IMR-90 (cell line): ENCODE measurements around the gene SLC6A6. TPM values are rescaled to one million over a fixed set of nuclear protein-coding genes. Genes with fewer than 3 reads are reported as not detected.

Experiments used
- ATAC-seq: fragments of 200-7000 bp; cut with Tn5 transposase; 2 replicates; pipeline ENCODE4 v1.9.1; 2020; ENCODE audit warnings: low read depth, mild to moderate bottlenecking, moderate library complexity
- BruUV-seq: library from RNA; stranded (reverse); fragments of 400-500 nt; replicated peaks from 2 replicates; lab custom pipeline; 2021; lab: Mats Ljungman, UMichigan
- CTCF ChIA-PET: fragments of 300-600 bp; formaldehyde crosslinking; extraction: SDS; loops from one replicate; lab custom pipeline; 2021; ENCODE audit warnings: antibody characterized with exemption; lab: Yijun Ruan, JAX
- POLR2A ChIA-PET: fragments of 300-600 bp; sonication (Branson Sonifier 250); formaldehyde crosslinking; loops from one replicate; lab custom pipeline; 2022; ENCODE audit warnings: antibody characterized with exemption; ENCODE audit not compliant: unreplicated experiment; lab: Charles Lee
- DNase-seq: peaks from one replicate; pipeline ENCODE4 v3.0.0; 2013
- H2AFZ ChIP-seq: replicated peaks from 2 replicates; pipeline ENCODE3; 2013; ENCODE audit warnings: low read length, mild to moderate bottlenecking; ENCODE audit not compliant: poor library complexity
- H2AK5ac ChIP-seq: 2 replicates; pipeline ENCODE4 v1.6.1; 2013; ENCODE audit warnings: low read depth, low read length, inconsistent platforms
- H2AK9ac ChIP-seq: replicated peaks from 2 replicates; pipeline ENCODE3; 2013; ENCODE audit warnings: mild to moderate bottlenecking, low read depth, low read length, moderate library complexity; ENCODE audit not compliant: poor library complexity
- H2BK120ac ChIP-seq: 2 replicates; pipeline ENCODE4 v1.6.1; 2013; ENCODE audit warnings: low read depth, low read length, inconsistent platforms
- H2BK15ac ChIP-seq: 3 replicates; pipeline ENCODE4 v1.6.1; 2013; ENCODE audit warnings: low read depth, low read length, inconsistent platforms
- H2BK20ac ChIP-seq: 2 replicates; pipeline ENCODE4 v1.6.1; 2013; ENCODE audit warnings: low read depth, mild to moderate bottlenecking, inconsistent platforms, low read length, moderate library complexity
- H2BK5ac ChIP-seq: 2 replicates; pipeline ENCODE4 v1.6.1; 2013; ENCODE audit warnings: mild to moderate bottlenecking, low read depth, low read length, inconsistent platforms; ENCODE audit not compliant: poor library complexity, severe bottlenecking
- H3K14ac ChIP-seq: replicated peaks from 2 replicates; pipeline ENCODE4 v1.6.1; 2013; ENCODE audit warnings: low read depth, low read length, inconsistent platforms
- H3K18ac ChIP-seq: 2 replicates; pipeline ENCODE4 v1.6.1; 2013; ENCODE audit warnings: low read depth, low read length, control low read depth
- H3K23ac ChIP-seq: 2 replicates; pipeline ENCODE4 v1.6.1; 2013; ENCODE audit warnings: low read depth, low read length, inconsistent platforms
- H3K27ac ChIP-seq: 2 replicates; pipeline ENCODE4 v1.5.1; 2013; ENCODE audit warnings: mild to moderate bottlenecking, control low read depth, low read length; ENCODE audit not compliant: insufficient read depth
- H3K27me3 ChIP-seq: 2 replicates; pipeline ENCODE4 v1.6.1; 2013; ENCODE audit warnings: low read length; ENCODE audit not compliant: control insufficient read depth, insufficient read depth
- H3K36me3 ChIP-seq: 2 replicates; pipeline ENCODE4 v1.6.1; 2013; ENCODE audit warnings: low read length, mixed read lengths; ENCODE audit not compliant: control insufficient read depth, insufficient read depth
- H3K4ac ChIP-seq: 2 replicates; pipeline ENCODE4 v1.6.1; 2013; ENCODE audit warnings: low read depth, low read length, inconsistent platforms
- H3K4me1 ChIP-seq: 2 replicates; pipeline ENCODE4 v1.6.1; 2013; ENCODE audit warnings: low read length, mixed read lengths; ENCODE audit not compliant: control insufficient read depth, insufficient read depth
- H3K4me2 ChIP-seq: 2 replicates; pipeline ENCODE4 v1.6.1; 2013; ENCODE audit warnings: low read depth, mild to moderate bottlenecking, control low read depth, low read length, moderate library complexity
- H3K4me3 ChIP-seq: 2 replicates; pipeline ENCODE4 v1.5.1; 2013; ENCODE audit warnings: low read depth, mild to moderate bottlenecking, control low read depth, low read length, moderate library complexity; ENCODE audit not compliant: insufficient read depth
- H3K56ac ChIP-seq: 2 replicates; pipeline ENCODE4 v1.6.1; 2013; ENCODE audit warnings: low read length, inconsistent platforms; ENCODE audit not compliant: insufficient read depth; ENCODE audit errors: extremely low read depth
- H3K79me1 ChIP-seq, 2 experiments: 2 replicates each; pipeline ENCODE4 v1.6.1; 2013; ENCODE audit warnings: low read length in 2 of 2, inconsistent platforms in 1 of 2, low read depth in 1 of 2
- H3K9ac ChIP-seq: 2 replicates; pipeline ENCODE4 v1.6.1; 2013; ENCODE audit warnings: low read depth, low read length, control low read depth
- H3K9me1 ChIP-seq: 2 replicates; pipeline ENCODE4 v1.6.1; 2013; ENCODE audit warnings: low read length, inconsistent platforms; ENCODE audit not compliant: insufficient read depth
- H3K9me3 ChIP-seq: 2 replicates; pipeline ENCODE4 v1.6.1; 2013; ENCODE audit warnings: low read length; ENCODE audit not compliant: control insufficient read depth, insufficient read depth
- H4K20me1 ChIP-seq: 2 replicates; pipeline ENCODE4 v1.6.1; 2013; ENCODE audit warnings: low read length, inconsistent platforms; ENCODE audit not compliant: insufficient read depth
- H4K5ac ChIP-seq: 2 replicates; pipeline ENCODE4 v1.6.1; 2013; ENCODE audit warnings: mild to moderate bottlenecking, low read depth, low read length, control low read depth
- H4K8ac ChIP-seq, 2 experiments: 2 replicates each; pipeline ENCODE4 v1.6.1; 2013; ENCODE audit warnings: low read depth in 2 of 2, low read length in 2 of 2, control low read depth in 1 of 2, inconsistent platforms in 1 of 2
- H4K91ac ChIP-seq: 2 replicates; pipeline ENCODE4 v1.6.1; 2013; ENCODE audit warnings: low read depth, low read length, inconsistent platforms; ENCODE audit not compliant: insufficient read depth
- CTCF ChIP-seq: conservative IDR thresholded peaks from 2 replicates; pipeline ENCODE4 v1.5.1; 2012; ENCODE audit warnings: mild to moderate bottlenecking, low read depth, low read length, improper control_type of control experiment
- MAFK ChIP-seq: IDR thresholded peaks from 2 replicates; pipeline ENCODE4 v1.6.1; 2012; ENCODE audit warnings: low read depth, low read length, improper control_type of control experiment
- WGBS, 2 experiments: methylation state at CpG; one replicate each; pipeline versions ENCODE4 v1.1.5 to v1.1.7; 2013; ENCODE audit warnings: missing lambda C conversion rate in 2 of 2; ENCODE audit not compliant: insufficient read length in 1 of 2; ENCODE audit errors: extremely low coverage in 2 of 2; 5-methylcytosine and 5-hydroxymethylcytosine counted together
- dilution Hi-C: fragments of 300-500 bp; cut with HindIII; formaldehyde crosslinking; loops from one replicate; pipeline ENCODE4 v1.14.3; 2018; ENCODE audit warnings: low sequenced_read_pairs; ENCODE audit not compliant: unreplicated experiment
- in situ Hi-C: fragments of 300-500 bp; cut with MboI; formaldehyde crosslinking; loops from 3 replicates; pipeline ENCODE4 v1.14.3; 2019; ENCODE audit warnings: low sequenced_read_pairs, inconsistent platforms, mixed read lengths
- intact Hi-C: fragments of 100-400 bp; cut with micrococcal nuclease; formaldehyde crosslinking; loops from 2 replicates; pipeline ENCODE4 v1.10.0; 2022
- polyA plus RNA-seq, 3 experiments: library from polyadenylated mRNA; depleted of rRNA; stranded (reverse); fragments of >200 nt; gene quantifications; 2 replicates each; pipeline ENCODE4 v1.2.3, GENCODE V29; 2012; ENCODE audit warnings: low replicate concordance in 1 of 3
- total RNA-seq: library from RNA; depleted of rRNA; stranded (reverse); fragments of >200 nt; gene quantifications from 2 replicates; pipeline ENCODE4 v1.2.3, GENCODE V29; 2012

Gene SLC6A6
- total and polyA plus RNA-seq, 2 of the 4 experiments (the other 2 are of a cell fraction), result 29.9 to 39.4 TPM

DNA sequence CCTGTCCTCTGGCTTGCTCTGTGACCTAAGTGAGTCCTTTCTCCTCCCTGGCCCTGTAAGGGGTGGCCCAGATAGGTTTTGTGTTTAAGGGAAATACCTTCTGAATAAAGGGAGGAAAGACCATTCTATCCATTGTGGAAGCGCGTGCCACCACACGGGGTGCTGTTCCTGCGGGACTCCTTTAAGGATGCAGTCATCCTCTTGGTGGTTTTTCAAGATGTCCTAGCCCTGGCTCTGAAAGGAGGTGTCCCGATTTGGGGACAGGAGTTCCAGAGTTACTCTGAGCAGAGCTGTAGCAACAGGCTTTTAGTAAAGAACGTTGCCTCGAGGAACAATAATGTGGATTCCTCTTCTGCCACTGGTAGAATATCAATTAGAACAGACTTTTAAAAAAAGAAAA lies 9.6 kb downstream of the SLC6A6 start:
- H3K9me3 ChIP-seq, result no peaks in the 10 kb centered on the region
- H3K79me1 ChIP-seq, result peaks cover 50 to 78% of the 10 kb centered on the region in 2 experiments
- intact Hi-C loops, result no loop called here
- ChIA-PET POLR2A (no interaction called here), CTCF (no interaction called here)
- no peak overlapping the region; the same call in 1 of the 2 replicates for H3K56ac ChIP-seq
- H3K9me1 ChIP-seq, result peaks cover 51% of the 10 kb centered on the region
- TF ChIP-seq CTCF (peak; percentile 15; the same call in 1 of the 2 replicates), MAFK (no peak)
- dilution Hi-C loops, result no loop called here
- no TSS peak for BruUV-seq
- H3K36me3 ChIP-seq, result peaks cover 24% of the 10 kb centered on the region
- H4K91ac ChIP-seq, result peak overlapping the region; percentile 61
- H4K8ac ChIP-seq, result no peak overlapping the region; a peak in 1 of 4 replicates
- no peak overlapping the region for H3K4me2 ChIP-seq
- no peak for DNase-seq
- no peak overlapping the region; the same call in 1 of the 2 replicates for H3K14ac ChIP-seq
- no peak for ATAC-seq
- no peak overlapping the region for H4K5ac ChIP-seq
- no peaks in the 10 kb centered on the region for H3K27me3 ChIP-seq
- H2BK15ac ChIP-seq, result peak overlapping the region; percentile 93; the same call in 1 of the 3 replicates
- H3K4me3 ChIP-seq, result no peak overlapping the region
- no peak overlapping the region for H3K9ac ChIP-seq
- no CpG with 5 or more reads among the region's 7 CpGs for WGBS, 2 experiments
- H2AK9ac ChIP-seq, result peak overlapping the region; percentile 44
- H2AFZ ChIP-seq, result no peak overlapping the region
- H2BK20ac ChIP-seq, result peak overlapping the region; percentile 35; the same call in 1 of the 2 replicates
- H4K20me1 ChIP-seq, result peaks cover 25% of the 10 kb centered on the region
- H3K4me1 ChIP-seq, result peaks cover 34% of the 10 kb centered on the region
- H3K4ac ChIP-seq, result peak overlapping the region; percentile 97
- peak overlapping the region; percentile 64; the same call in 1 of the 2 replicates for H2AK5ac ChIP-seq
- H3K27ac ChIP-seq, result no peak overlapping the region
- in situ Hi-C loops, result no loop called here
- no peak overlapping the region for H3K18ac ChIP-seq
- H2BK5ac ChIP-seq, result no peak overlapping the region
- no peak overlapping the region for H3K23ac ChIP-seq
- H2BK120ac ChIP-seq, result peak overlapping the region; percentile 95
